Large intestine (tissue), 3 donors: ENCODE results near the gene CTPS1. TPM values are rescaled to one million over a fixed set of nuclear protein-coding genes. Genes with fewer than 3 reads are reported as not detected.

Source experiments
- DNase-seq, 2 donors: peaks; one replicate each; pipeline versions ENCODE4 v3.0.0 to v3.0.0-alpha.2; 2013
- H3K27ac ChIP-seq: one replicate; pipeline ENCODE4 v1.5.1; 2013; ENCODE audit warnings: low read length
- H3K27me3 ChIP-seq: 2 replicates; pipeline ENCODE4 v1.6.1; 2013; ENCODE audit warnings: low read length; ENCODE audit not compliant: control insufficient read depth, insufficient read depth
- H3K36me3 ChIP-seq: 2 replicates; pipeline ENCODE4 v1.6.1; 2013; ENCODE audit warnings: low read length; ENCODE audit not compliant: control insufficient read depth, insufficient read depth
- H3K4me1 ChIP-seq: one replicate; pipeline ENCODE4 v1.6.1; 2013; ENCODE audit warnings: low read length; ENCODE audit not compliant: control insufficient read depth, insufficient read depth
- H3K4me3 ChIP-seq: one replicate; pipeline ENCODE4 v1.5.1; 2013; ENCODE audit warnings: low read length
- H3K9me3 ChIP-seq: one replicate; pipeline ENCODE4 v1.6.1; 2013; ENCODE audit warnings: mild to moderate bottlenecking, low read depth, low read length, moderate library complexity; ENCODE audit not compliant: control insufficient read depth
- WGBS: methylation state at CpG from one replicate; pipeline ENCODE4 v1.1.5; 2013; ENCODE audit warnings: low lambda C conversion rate; ENCODE audit not compliant: insufficient coverage; 5-methylcytosine and 5-hydroxymethylcytosine counted together
- polyA plus RNA-seq: library from polyadenylated mRNA; unstranded; fragments of 120-200 nt; gene quantifications from one replicate; pipeline ENCODE4 v1.2.1, GENCODE V29; 2013

Gene CTPS1
- polyA plus RNA-seq, 1 donor = 31.2 TPM

- Histone ChIP-seq H3K4me1 (peaks cover 8% of the 10 kb centered on the region), H3K9me3 (no peaks in the 10 kb centered on the region), H3K27me3 (no peaks in the 10 kb centered on the region), H3K4me3 (no peak overlapping the region), H3K27ac (no peak overlapping the region), H3K36me3 (no peaks in the 10 kb centered on the region)
- WGBS = 57% methylated on average over 1 of the region's 6 CpGs
- no peak for DNase-seq
These were observed 34.6 kb upstream of the CTPS1 start for GRCh38 chr1:40944841-40945430.

DNA sequence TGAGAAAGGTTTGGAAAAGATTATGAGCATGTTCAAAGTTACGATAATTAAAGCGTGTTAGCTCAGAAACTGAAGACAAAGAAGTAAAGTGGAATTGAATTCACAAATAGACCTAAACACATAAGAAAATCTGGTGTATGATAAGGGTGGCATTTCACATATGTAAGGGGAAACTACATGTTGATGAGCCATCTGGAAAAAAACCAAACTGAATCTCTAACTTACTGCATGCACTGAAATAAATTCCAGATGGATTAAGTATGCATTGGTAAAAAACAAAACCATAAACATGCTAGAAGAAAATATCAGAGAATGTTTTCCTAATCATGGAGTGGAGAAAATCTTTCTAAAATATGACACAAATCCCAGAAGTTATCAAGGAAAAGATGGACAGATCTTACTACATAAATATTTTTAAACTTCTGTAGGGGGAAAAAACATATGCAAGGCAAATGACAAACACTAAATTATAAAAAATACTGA is 34.0 kb upstream of the CTPS1 start:
- H3K4me3 ChIP-seq = no peak overlapping the region
- no peaks in the 10 kb centered on the region for H3K27me3 ChIP-seq
- WGBS = 94% methylated on average over 2 of the region's 2 CpGs
- H3K36me3 ChIP-seq = no peaks in the 10 kb centered on the region
- H3K9me3 ChIP-seq = no peaks in the 10 kb centered on the region
- peaks cover 4% of the 10 kb centered on the region for H3K4me1 ChIP-seq
- DNase-seq = no peak
- no peak overlapping the region for H3K27ac ChIP-seq

- no CpG with 5 or more reads among the region's 9 CpGs for WGBS
- no peaks in the 10 kb centered on the region for H3K9me3 ChIP-seq
- no peaks in the 10 kb centered on the region for H3K36me3 ChIP-seq
- no peak overlapping the region for H3K27ac ChIP-seq
- DNase-seq = peak in 1 of 2 donors; percentile 53
- H3K4me1 ChIP-seq = peaks cover 6% of the 10 kb centered on the region
- H3K4me3 ChIP-seq = no peak overlapping the region
- no peaks in the 10 kb centered on the region for H3K27me3 ChIP-seq
These were observed 30.6 kb upstream of the CTPS1 start for GRCh38 chr1:40948741-40949443.

DNA sequence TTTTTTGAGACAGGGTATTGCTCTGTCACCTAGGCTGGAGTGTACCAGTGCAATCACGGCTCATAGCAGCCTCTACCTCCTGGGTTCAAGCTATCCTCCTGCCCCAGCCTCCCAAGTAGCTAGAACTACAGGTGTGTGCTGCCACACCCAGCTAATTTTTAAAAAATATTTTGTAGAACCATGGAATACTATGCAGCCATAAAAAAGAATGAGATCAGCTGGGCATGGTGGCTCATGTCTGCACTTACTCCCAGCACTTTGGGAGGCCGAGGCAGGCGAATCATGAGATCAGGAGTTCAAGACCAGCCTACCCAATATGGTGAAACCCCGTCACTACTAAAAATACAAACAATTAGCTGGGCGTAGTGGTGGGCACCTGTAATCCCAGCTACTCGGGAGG is 29.9 kb upstream of the CTPS1 start:
- WGBS = no CpG with 5 or more reads among the region's 6 CpGs
- DNase-seq = no peak
- Histone ChIP-seq H3K27me3 (no peaks in the 10 kb centered on the region), H3K36me3 (no peaks in the 10 kb centered on the region), H3K4me1 (peaks cover 6% of the 10 kb centered on the region), H3K27ac (no peak overlapping the region), H3K4me3 (no peak overlapping the region), H3K9me3 (no peaks in the 10 kb centered on the region)

DNA sequence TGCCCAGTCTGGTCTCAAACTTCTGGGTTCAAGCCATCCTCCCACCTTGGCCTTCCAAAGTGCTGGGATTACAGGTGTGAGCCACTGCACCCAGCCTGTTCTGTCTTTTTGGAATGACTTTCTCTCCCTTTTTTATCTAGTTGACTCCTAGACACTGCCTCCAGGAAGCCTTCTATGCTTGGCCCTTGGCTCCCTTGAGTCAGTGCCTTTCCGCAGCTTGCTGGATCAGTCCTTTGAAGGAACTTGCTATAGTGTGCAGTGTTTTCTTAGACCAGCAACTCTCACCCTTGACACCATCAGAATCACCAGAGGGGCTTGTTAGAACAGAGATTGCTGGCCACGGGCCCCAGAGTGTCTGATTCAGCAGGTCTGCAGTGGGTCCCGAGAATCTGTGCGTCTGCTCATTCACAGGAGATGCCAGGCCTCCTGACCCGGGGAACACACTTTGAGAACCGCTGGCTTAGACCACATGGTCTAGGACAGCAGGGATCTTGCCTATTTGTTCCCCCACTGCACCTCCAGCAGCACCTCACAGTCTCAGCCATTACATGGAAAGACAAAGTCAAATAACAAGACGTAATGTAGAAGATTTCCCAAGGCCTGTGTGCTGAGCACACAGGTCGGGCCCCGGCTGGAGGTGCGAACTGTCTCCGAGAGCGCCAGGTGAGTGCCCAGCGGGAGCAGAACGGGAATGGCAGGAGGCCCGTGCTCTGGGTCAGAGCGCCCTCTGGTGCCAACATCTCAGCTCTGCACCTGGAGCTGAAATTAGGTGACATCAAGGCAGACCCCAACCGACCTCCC is 27.4 kb upstream of the CTPS1 start:
- Histone ChIP-seq H3K9me3 (no peaks in the 10 kb centered on the region), H3K36me3 (no peaks in the 10 kb centered on the region), H3K4me1 (peaks cover 6% of the 10 kb centered on the region), H3K27ac (no peak overlapping the region), H3K27me3 (peaks cover 2% of the 10 kb centered on the region), H3K4me3 (no peak overlapping the region)
- WGBS = no CpG with 5 or more reads among the region's 17 CpGs
- peak; percentile 51 to 59 for DNase-seq

GRCh38 chr1:40952744-40953315 is 26.7 kb upstream of the CTPS1 start:
- peaks cover 6% of the 10 kb centered on the region for H3K4me1 ChIP-seq
- WGBS = no CpG with 5 or more reads among the region's 6 CpGs
- H3K27me3 ChIP-seq = peaks cover 2% of the 10 kb centered on the region
- H3K9me3 ChIP-seq = no peaks in the 10 kb centered on the region
- H3K27ac ChIP-seq = no peak overlapping the region
- no peak overlapping the region for H3K4me3 ChIP-seq
- no peaks in the 10 kb centered on the region for H3K36me3 ChIP-seq
- DNase-seq = no peak

- Histone ChIP-seq H3K27me3 (peaks cover 2% of the 10 kb centered on the region), H3K4me1 (peaks cover 2% of the 10 kb centered on the region), H3K36me3 (no peaks in the 10 kb centered on the region), H3K9me3 (peaks cover 4% of the 10 kb centered on the region), H3K27ac (no peak overlapping the region), H3K4me3 (no peak overlapping the region)
- no peak for DNase-seq
- no CpG with 5 or more reads among the region's 9 CpGs for WGBS
These were observed 24.9 kb upstream of the CTPS1 start for GRCh38 chr1:40954626-40955025.

DNA sequence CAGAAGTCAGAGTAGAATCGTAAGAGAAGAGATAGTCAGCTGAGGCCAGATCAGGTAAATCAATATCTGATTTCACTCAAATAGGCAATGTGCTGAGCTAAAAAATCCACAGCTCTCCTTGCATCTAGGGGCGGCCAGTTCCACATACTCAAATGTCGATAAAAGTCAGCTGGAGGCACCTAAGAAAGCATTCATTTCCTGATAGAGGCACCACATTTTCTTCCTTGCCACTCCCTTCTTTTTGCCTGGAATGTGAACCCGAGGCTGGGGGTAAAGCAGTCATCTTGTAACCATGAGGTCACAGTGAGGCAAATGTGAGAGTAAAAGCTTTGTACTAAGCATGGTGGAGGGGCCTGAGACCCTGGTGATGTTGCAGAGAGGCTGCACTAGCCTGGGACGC is 24.2 kb upstream of the CTPS1 start:
- Histone ChIP-seq H3K36me3 (no peaks in the 10 kb centered on the region), H3K27ac (no peak overlapping the region), H3K9me3 (peaks cover 4% of the 10 kb centered on the region), H3K27me3 (peaks cover 2% of the 10 kb centered on the region), H3K4me1 (peaks cover 2% of the 10 kb centered on the region), H3K4me3 (no peak overlapping the region)
- WGBS = no CpG with 5 or more reads among the region's 5 CpGs
- DNase-seq = no peak

GRCh38 chr1:40956407-40956806 is 23.1 kb upstream of the CTPS1 start:
- Histone ChIP-seq H3K4me3 (no peak overlapping the region), H3K9me3 (peaks cover 4% of the 10 kb centered on the region), H3K27me3 (peaks cover 2% of the 10 kb centered on the region), H3K36me3 (no peaks in the 10 kb centered on the region), H3K4me1 (peaks cover 2% of the 10 kb centered on the region), H3K27ac (no peak overlapping the region)
- no peak for DNase-seq
- no CpG with 5 or more reads among the region's 1 CpG for WGBS

- Histone ChIP-seq H3K4me3 (no peak overlapping the region), H3K36me3 (no peaks in the 10 kb centered on the region), H3K27ac (no peak overlapping the region), H3K27me3 (peaks cover 2% of the 10 kb centered on the region), H3K4me1 (no peaks in the 10 kb centered on the region), H3K9me3 (peaks cover 4% of the 10 kb centered on the region)
- no peak for DNase-seq
These were observed 21.3 kb upstream of the CTPS1 start for GRCh38 chr1:40958210-40958609.
